PC-3 (cell line): ENCODE measurements around the gene FUT2.

ENCODE experiments used
- EZH2 ChIP-seq: fragments of 300-600 bp; sonication (generic); IDR thresholded peaks from one replicate; pipeline ENCODE4 v1.6.1; 2017; ENCODE audit warnings: antibody characterized with exemption, mild to moderate bottlenecking, low read length; ENCODE audit not compliant: unreplicated experiment
- EZH2phosphoT487 ChIP-seq: fragments of 300-600 bp; sonication (generic); IDR thresholded peaks from 2 replicates; pipeline ENCODE4 v1.6.1; 2018; ENCODE audit warnings: mild to moderate bottlenecking, antibody characterized with exemption, low read length, borderline replicate concordance
- TF ChIP-seq, protein P1 (sequence below): fragments of 300-600 bp; sonication (generic); conservative IDR thresholded peaks from 2 replicates; pipeline ENCODE4 v1.5.1; 2017; ENCODE audit warnings: antibody characterized with exemption, low read depth, mild to moderate bottlenecking, low read length

DNA sequence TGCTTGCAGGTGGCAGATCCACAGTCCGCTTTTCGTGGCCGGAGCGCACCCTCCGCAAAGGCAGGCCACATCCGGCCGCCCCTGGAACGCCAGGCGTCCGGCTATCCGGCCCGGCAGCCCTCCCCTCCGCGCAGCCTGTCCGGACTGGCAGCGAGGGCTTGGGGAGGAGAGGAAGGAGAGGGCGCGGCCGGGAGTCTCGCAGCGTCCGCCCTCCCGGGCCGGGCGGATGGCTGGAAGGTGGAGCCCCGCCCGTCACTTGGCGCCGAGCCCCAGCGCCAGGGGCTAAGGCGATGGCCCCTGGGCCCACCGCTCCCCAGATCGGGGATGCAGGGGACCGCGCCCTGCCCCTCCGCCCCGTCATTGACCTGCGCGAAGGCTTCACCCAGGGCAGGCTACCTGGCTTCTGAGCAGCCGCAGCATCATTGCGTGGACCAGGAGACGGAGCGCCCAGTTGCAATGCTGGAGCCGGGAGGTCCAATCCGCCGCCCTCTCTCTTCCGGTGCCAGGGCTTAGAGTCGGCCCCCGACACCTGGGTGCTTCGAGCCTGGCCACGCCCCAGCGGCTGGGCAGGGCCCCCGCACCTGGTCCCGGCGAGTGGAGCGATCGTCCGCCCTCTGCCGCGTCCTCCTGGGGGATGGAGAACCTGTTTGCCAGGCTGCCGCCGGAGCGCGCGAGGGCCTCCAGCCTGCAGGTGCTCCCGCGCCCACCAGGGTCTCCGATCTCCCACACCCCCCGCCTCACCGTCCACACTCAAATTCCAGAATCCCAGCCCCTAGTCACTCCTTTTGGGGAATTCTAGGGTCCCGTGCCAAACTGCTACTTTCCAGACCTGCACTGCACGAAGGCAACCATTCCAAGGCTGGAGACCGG, 57.0 kb downstream of the FUT2 start, which contains the start of gene FUT1:
- TF ChIP-seq, protein P1, sequence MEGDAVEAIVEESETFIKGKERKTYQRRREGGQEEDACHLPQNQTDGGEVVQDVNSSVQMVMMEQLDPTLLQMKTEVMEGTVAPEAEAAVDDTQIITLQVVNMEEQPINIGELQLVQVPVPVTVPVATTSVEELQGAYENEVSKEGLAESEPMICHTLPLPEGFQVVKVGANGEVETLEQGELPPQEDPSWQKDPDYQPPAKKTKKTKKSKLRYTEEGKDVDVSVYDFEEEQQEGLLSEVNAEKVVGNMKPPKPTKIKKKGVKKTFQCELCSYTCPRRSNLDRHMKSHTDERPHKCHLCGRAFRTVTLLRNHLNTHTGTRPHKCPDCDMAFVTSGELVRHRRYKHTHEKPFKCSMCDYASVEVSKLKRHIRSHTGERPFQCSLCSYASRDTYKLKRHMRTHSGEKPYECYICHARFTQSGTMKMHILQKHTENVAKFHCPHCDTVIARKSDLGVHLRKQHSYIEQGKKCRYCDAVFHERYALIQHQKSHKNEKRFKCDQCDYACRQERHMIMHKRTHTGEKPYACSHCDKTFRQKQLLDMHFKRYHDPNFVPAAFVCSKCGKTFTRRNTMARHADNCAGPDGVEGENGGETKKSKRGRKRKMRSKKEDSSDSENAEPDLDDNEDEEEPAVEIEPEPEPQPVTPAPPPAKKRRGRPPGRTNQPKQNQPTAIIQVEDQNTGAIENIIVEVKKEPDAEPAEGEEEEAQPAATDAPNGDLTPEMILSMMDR, result peak; percentile 16; the same call in 1 of the 2 replicates
- no peak for TF ChIP-seq EZH2
- TF ChIP-seq EZH2phosphoT487, result no peak
